Neural progenitor cell (in vitro differentiated cells): ENCODE results near the gene POU2AF2. TPM values are rescaled to one million over a fixed set of nuclear protein-coding genes. Genes with fewer than 3 reads are reported as not detected.
"Not testable (repeated sequence)": the region's sequence is repeated elsewhere in the genome, so short reads cannot be mapped to it uniquely, and the experiment has no call there.

Source experiments
- DNase-seq: peaks from one replicate; pipeline ENCODE4 v3.0.0-alpha.2; 2016; ENCODE audit warnings: low spot score
- H2AFZ ChIP-seq: fragments of 200-600 bp; sonication (generic); replicated peaks from 2 replicates; pipeline ENCODE4 v1.6.1; 2016; ENCODE audit warnings: antibody characterized with exemption
- H3F3A ChIP-seq: fragments of 200-600 bp; sonication (generic); 2 replicates; pipeline ENCODE4 v1.6.1; 2016; ENCODE audit warnings: antibody characterized with exemption, low read depth
- H3K27ac ChIP-seq: fragments of 200-600 bp; sonication (generic); 2 replicates; pipeline ENCODE4 v1.5.1; 2016; ENCODE audit warnings: mild to moderate bottlenecking
- H3K27me3 ChIP-seq: fragments of 200-600 bp; sonication (generic); 2 replicates; pipeline ENCODE4 v1.6.1; 2016; ENCODE audit warnings: mild to moderate bottlenecking, moderate library complexity
- H3K36me3 ChIP-seq: fragments of 200-600 bp; sonication (generic); 2 replicates; pipeline ENCODE4 v1.5.1; 2016
- H3K4me1 ChIP-seq: fragments of 200-600 bp; sonication (generic); 2 replicates; pipeline ENCODE4 v1.6.1; 2016; ENCODE audit warnings: mixed run types
- H3K4me2 ChIP-seq: fragments of 200-600 bp; sonication (generic); 2 replicates; pipeline ENCODE4 v1.6.1; 2016
- H3K4me3 ChIP-seq: fragments of 200-600 bp; sonication (generic); 2 replicates; pipeline ENCODE4 v1.5.1; 2016
- H3K79me2 ChIP-seq: fragments of 200-600 bp; sonication (generic); 2 replicates; pipeline ENCODE4 v1.6.1; 2016; ENCODE audit warnings: low read depth
- H3K9ac ChIP-seq: fragments of 200-600 bp; sonication (generic); 2 replicates; pipeline ENCODE4 v1.6.1; 2016
- H3K9me3 ChIP-seq: fragments of 200-600 bp; sonication (generic); 2 replicates; pipeline ENCODE4 v1.5.1; 2016; ENCODE audit warnings: low read depth
- H4K20me1 ChIP-seq: fragments of 200-600 bp; sonication (generic); 2 replicates; pipeline ENCODE4 v1.6.1; 2016; ENCODE audit warnings: low read depth
- H3K27ac Mint-ChIP-seq: 3 replicates; pipeline ENCODE4 v1.8.0; 2021; ENCODE audit warnings: mixed read lengths
- H3K27me3 Mint-ChIP-seq: 2 replicates; pipeline ENCODE4 v1.8.0; 2022; ENCODE audit warnings: low read depth, mild to moderate bottlenecking, inconsistent platforms, moderate library complexity, mixed read lengths; ENCODE audit not compliant: insufficient read depth
- H3K36me3 Mint-ChIP-seq: 3 replicates; pipeline ENCODE4 v1.8.0; 2021; ENCODE audit warnings: mixed read lengths
- H3K4me1 Mint-ChIP-seq: 3 replicates; pipeline ENCODE4 v1.8.0; 2021; ENCODE audit warnings: mixed read lengths
- H3K4me3 Mint-ChIP-seq: 3 replicates; pipeline ENCODE4 v1.8.0; 2021; ENCODE audit warnings: mild to moderate bottlenecking, moderate library complexity, mixed read lengths
- H3K9me3 Mint-ChIP-seq: 3 replicates; pipeline ENCODE4 v1.8.0; 2020; ENCODE audit warnings: mixed read lengths
- EZH2 ChIP-seq: fragments of 200-600 bp; sonication (generic); IDR thresholded peaks from 2 replicates; pipeline ENCODE4 v1.6.1; 2017; ENCODE audit warnings: antibody characterized with exemption, mild to moderate bottlenecking, moderate library complexity
- EZH2phosphoT487 ChIP-seq: fragments of 200-600 bp; sonication (generic); IDR thresholded peaks from 2 replicates; pipeline ENCODE4 v1.6.1; 2017; ENCODE audit warnings: antibody characterized with exemption
- total RNA-seq: library from RNA; depleted of rRNA; stranded (reverse); fragments of >200 nt; gene quantifications from 2 replicates; pipeline ENCODE4 v1.2.3, GENCODE V29; 2015; ENCODE audit warnings: low replicate concordance
- TF ChIP-seq, protein P1 (sequence below): fragments of 200-600 bp; sonication (generic); IDR thresholded peaks from 2 replicates; pipeline ENCODE4 v1.5.1; 2017; ENCODE audit warnings: antibody characterized with exemption, mild to moderate bottlenecking

The POU2AF2 gene
- total RNA-seq, 1 donor from 2014 or later = not detected

- H3K9me3 ChIP-seq = no peaks in the 10 kb centered on the region
- no peaks in the 10 kb centered on the region for H3K9me3 Mint-ChIP-seq
- H3K27me3 Mint-ChIP-seq = no peaks in the 10 kb centered on the region
- no peak overlapping the region for H3K4me3 Mint-ChIP-seq
- H3K9ac ChIP-seq = no peak overlapping the region
- H3K27me3 ChIP-seq = no peaks in the 10 kb centered on the region
- H4K20me1 ChIP-seq = no peaks in the 10 kb centered on the region
- no peaks in the 10 kb centered on the region for H3F3A ChIP-seq
- H3K4me2 ChIP-seq = no peak overlapping the region
- no peak overlapping the region for H2AFZ ChIP-seq
- no peak overlapping the region for H3K4me3 ChIP-seq
- no peak overlapping the region for H3K27ac ChIP-seq
- no peaks in the 10 kb centered on the region for H3K36me3 ChIP-seq
- DNase-seq = no peak
- H3K4me1 ChIP-seq = no peaks in the 10 kb centered on the region
- H3K27ac Mint-ChIP-seq = no peak overlapping the region
- H3K4me1 Mint-ChIP-seq = no peaks in the 10 kb centered on the region
- H3K36me3 Mint-ChIP-seq = no peaks in the 10 kb centered on the region
- H3K79me2 ChIP-seq = no peaks in the 10 kb centered on the region
- TF ChIP-seq EZH2 = no peak
- no peak for TF ChIP-seq EZH2phosphoT487
- TF ChIP-seq, protein P1, sequence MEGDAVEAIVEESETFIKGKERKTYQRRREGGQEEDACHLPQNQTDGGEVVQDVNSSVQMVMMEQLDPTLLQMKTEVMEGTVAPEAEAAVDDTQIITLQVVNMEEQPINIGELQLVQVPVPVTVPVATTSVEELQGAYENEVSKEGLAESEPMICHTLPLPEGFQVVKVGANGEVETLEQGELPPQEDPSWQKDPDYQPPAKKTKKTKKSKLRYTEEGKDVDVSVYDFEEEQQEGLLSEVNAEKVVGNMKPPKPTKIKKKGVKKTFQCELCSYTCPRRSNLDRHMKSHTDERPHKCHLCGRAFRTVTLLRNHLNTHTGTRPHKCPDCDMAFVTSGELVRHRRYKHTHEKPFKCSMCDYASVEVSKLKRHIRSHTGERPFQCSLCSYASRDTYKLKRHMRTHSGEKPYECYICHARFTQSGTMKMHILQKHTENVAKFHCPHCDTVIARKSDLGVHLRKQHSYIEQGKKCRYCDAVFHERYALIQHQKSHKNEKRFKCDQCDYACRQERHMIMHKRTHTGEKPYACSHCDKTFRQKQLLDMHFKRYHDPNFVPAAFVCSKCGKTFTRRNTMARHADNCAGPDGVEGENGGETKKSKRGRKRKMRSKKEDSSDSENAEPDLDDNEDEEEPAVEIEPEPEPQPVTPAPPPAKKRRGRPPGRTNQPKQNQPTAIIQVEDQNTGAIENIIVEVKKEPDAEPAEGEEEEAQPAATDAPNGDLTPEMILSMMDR = no peak
Observed at GRCh38 chr11:111209543-111210355, 35.8 kb upstream of the POU2AF2 start.

GRCh38 chr11:111213256-111213655, 32.3 kb upstream of the POU2AF2 start:
- H2AFZ ChIP-seq = no peak overlapping the region
- H3K4me3 ChIP-seq = no peak overlapping the region
- DNase-seq = no peak
- no peaks in the 10 kb centered on the region for H3K4me1 ChIP-seq
- H3K9me3 Mint-ChIP-seq = peaks cover 2% of the 10 kb centered on the region
- no peaks in the 10 kb centered on the region for H3K36me3 ChIP-seq
- H3K27me3 Mint-ChIP-seq = no peaks in the 10 kb centered on the region
- H3K9me3 ChIP-seq = no peaks in the 10 kb centered on the region
- H3K36me3 Mint-ChIP-seq = no peaks in the 10 kb centered on the region
- H3K4me1 Mint-ChIP-seq = no peaks in the 10 kb centered on the region
- H3K9ac ChIP-seq = no peak overlapping the region
- TF ChIP-seq EZH2phosphoT487 (no peak), EZH2 (no peak)
- no peak overlapping the region for H3K4me3 Mint-ChIP-seq
- no peak overlapping the region for H3K4me2 ChIP-seq
- no peak overlapping the region for H3K27ac ChIP-seq
- no peaks in the 10 kb centered on the region for H3K79me2 ChIP-seq
- no peaks in the 10 kb centered on the region for H3F3A ChIP-seq
- H4K20me1 ChIP-seq = no peaks in the 10 kb centered on the region
- H3K27ac Mint-ChIP-seq = no peak overlapping the region
- no peaks in the 10 kb centered on the region for H3K27me3 ChIP-seq

DNA sequence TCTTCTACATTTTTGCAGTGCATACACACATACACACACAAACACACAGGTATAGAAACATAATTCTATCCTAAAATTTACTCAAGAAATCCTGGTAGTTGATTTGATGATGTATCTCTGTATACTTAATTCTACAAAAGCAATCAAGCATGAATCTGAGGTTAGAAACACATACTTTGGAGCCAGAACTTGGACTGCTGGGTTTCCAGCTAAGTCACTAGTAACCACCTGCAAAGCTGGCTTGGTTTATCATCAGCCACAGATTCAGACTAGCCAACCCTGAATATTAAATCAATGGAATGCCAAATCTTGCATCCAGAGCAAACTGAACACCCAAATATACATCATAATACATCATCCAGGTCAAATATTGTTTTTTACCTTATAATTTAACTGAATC, 24.8 kb upstream of the POU2AF2 start:
- Mint-ChIP-seq H3K27me3 (no peaks in the 10 kb centered on the region), H3K4me1 (no peaks in the 10 kb centered on the region), H3K9me3 (peaks cover 9% of the 10 kb centered on the region), H3K27ac (no peak overlapping the region), H3K36me3 (no peaks in the 10 kb centered on the region), H3K4me3 (no peak overlapping the region)
- Histone ChIP-seq H2AFZ (no peak overlapping the region), H3K4me3 (no peak overlapping the region), H3K4me2 (no peak overlapping the region), H3F3A (no peaks in the 10 kb centered on the region), H3K36me3 (no peaks in the 10 kb centered on the region), H3K4me1 (no peaks in the 10 kb centered on the region), H3K79me2 (no peaks in the 10 kb centered on the region), H3K9ac (no peak overlapping the region), H3K27me3 (no peaks in the 10 kb centered on the region), H3K27ac (no peak overlapping the region), H4K20me1 (no peaks in the 10 kb centered on the region), H3K9me3 (no peaks in the 10 kb centered on the region)
- TF ChIP-seq EZH2 = no peak
- DNase-seq = no peak

DNA sequence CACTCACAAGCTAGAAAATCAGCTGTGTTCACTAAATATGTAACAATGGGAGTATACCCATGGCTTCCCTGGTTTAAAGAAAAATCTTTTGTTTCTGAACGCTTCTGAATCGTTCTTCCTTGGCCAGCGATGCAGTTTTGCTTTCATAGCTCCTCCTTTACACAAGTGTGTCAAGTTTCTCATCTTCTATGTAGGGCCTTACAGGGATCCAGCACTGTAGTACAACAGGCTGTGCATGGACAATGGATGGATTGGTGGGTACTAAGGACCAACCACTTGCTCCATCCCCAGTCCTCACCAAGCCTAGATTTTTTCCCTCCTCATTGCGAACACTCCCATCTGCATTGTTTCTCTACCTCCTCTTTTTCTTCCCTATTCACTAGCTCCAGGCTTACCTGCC, 24.3 kb upstream of the POU2AF2 start:
- Mint-ChIP-seq H3K36me3 (no peaks in the 10 kb centered on the region), H3K4me3 (no peak overlapping the region), H3K4me1 (no peaks in the 10 kb centered on the region), H3K27me3 (no peaks in the 10 kb centered on the region), H3K27ac (no peak overlapping the region), H3K9me3 (peaks cover 9% of the 10 kb centered on the region)
- no peak for DNase-seq
- Histone ChIP-seq H3K79me2 (no peaks in the 10 kb centered on the region), H3K4me3 (no peak overlapping the region), H3K4me2 (no peak overlapping the region), H2AFZ (no peak overlapping the region), H3K4me1 (no peaks in the 10 kb centered on the region), H3F3A (no peaks in the 10 kb centered on the region), H3K27me3 (no peaks in the 10 kb centered on the region), H3K9ac (no peak overlapping the region), H3K9me3 (no peaks in the 10 kb centered on the region), H4K20me1 (no peaks in the 10 kb centered on the region), H3K27ac (no peak overlapping the region), H3K36me3 (no peaks in the 10 kb centered on the region)
- TF ChIP-seq EZH2phosphoT487 (no peak), EZH2 (no peak)
- TF ChIP-seq, protein P1 = no peak

DNA sequence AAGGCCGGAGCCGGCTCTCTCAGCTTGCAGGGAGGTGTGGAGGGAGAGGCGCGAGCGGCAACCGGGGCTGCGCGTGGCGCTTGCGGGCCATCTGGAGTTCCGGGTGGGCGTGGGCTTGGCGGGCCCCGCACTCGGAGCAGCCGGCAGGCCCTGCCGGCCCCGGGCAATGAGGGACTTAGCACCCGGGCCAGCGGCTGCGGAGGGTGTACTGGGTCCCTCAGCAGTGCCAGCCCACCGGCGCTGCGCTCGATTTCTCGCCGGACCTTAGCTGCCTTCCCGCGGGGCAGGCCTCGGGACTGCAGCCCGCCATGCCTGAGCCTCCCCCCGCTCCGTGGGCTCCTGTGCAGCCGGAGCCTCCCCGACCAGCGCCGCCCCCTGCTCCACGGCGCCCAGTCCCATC, 23.6 kb upstream of the POU2AF2 start:
- DNase-seq, H4K20me1 ChIP-seq, H3K27me3 Mint-ChIP-seq, H3F3A ChIP-seq, H3K4me1 Mint-ChIP-seq, H3K27ac ChIP-seq, H3K79me2 ChIP-seq, H3K4me3 Mint-ChIP-seq, H3K27me3 ChIP-seq, H3K36me3 Mint-ChIP-seq, H2AFZ ChIP-seq, H3K4me1 ChIP-seq, H3K9me3 Mint-ChIP-seq, H3K27ac Mint-ChIP-seq, H3K9me3 ChIP-seq, H3K4me2 ChIP-seq, H3K36me3 ChIP-seq, H3K9ac ChIP-seq, H3K4me3 ChIP-seq: not testable (repeated sequence)

- not testable (repeated sequence) for H3K27me3 ChIP-seq, H3K4me3 ChIP-seq, H3K36me3 Mint-ChIP-seq, H3K36me3 ChIP-seq, H2AFZ ChIP-seq, H3K4me3 Mint-ChIP-seq, DNase-seq, H3K4me1 Mint-ChIP-seq, H3K27ac ChIP-seq, H4K20me1 ChIP-seq, H3K27me3 Mint-ChIP-seq, H3K9ac ChIP-seq, H3K4me1 ChIP-seq, H3K27ac Mint-ChIP-seq, H3F3A ChIP-seq, H3K9me3 ChIP-seq, H3K4me2 ChIP-seq, H3K79me2 ChIP-seq
- peaks cover 11% of the 10 kb centered on the region for H3K9me3 Mint-ChIP-seq
Observed at GRCh38 chr11:111222821-111223455, 22.6 kb upstream of the POU2AF2 start.
